Upper lobe of right lung (tissue), 1 donor: ENCODE results near the gene CMKLR1. TPM values are rescaled to one million over a fixed set of nuclear protein-coding genes. Genes with fewer than 3 reads are reported as not detected.

Source experiments
- ATAC-seq: fragments of 200-7000 bp; cut with Tn5 transposase; one replicate; pipeline ENCODE4 v1.9.1; 2020; ENCODE audit warnings: mild to moderate bottlenecking, moderate library complexity
- DNase-seq: peaks from one replicate; pipeline ENCODE4 v3.0.0-alpha.2; 2020
- H3K27ac ChIP-seq: fragments of 200-600 bp; one replicate; pipeline ENCODE4 v1.8.0; 2022
- H3K27me3 ChIP-seq: fragments of 200-600 bp; one replicate; pipeline ENCODE4 v1.8.0; 2022; ENCODE audit warnings: mild to moderate bottlenecking
- H3K36me3 ChIP-seq: fragments of 200-600 bp; one replicate; pipeline ENCODE4 v1.8.0; 2022
- H3K4me1 ChIP-seq: fragments of 200-600 bp; one replicate; pipeline ENCODE4 v1.8.0; 2022
- H3K4me3 ChIP-seq: fragments of 200-600 bp; one replicate; pipeline ENCODE4 v1.8.0; 2022; ENCODE audit warnings: mild to moderate bottlenecking
- H3K9me3 ChIP-seq: fragments of 200-600 bp; one replicate; pipeline ENCODE4 v1.8.0; 2022
- CTCF ChIP-seq: fragments of 200-600 bp; IDR thresholded peaks from one replicate; pipeline ENCODE4 v1.8.0; 2022; ENCODE audit warnings: antibody characterized with exemption
- intact Hi-C: fragments of 100-400 bp; cut with DNase I; formaldehyde crosslinking; loops from one replicate; pipeline ENCODE4 v1.11.0; 2022
- long read RNA-seq: library from polyadenylated mRNA; unstranded; transcript quantifications from one replicate; pipeline ENCODE4 v2.0.0, GENCODE V29; 2021
- total RNA-seq: library from RNA; stranded (reverse); fragmentation: NEBNext Ultra II Directional; extraction: Animal tissue kit (Norgen Biotek cat#: 25700); gene quantifications from one replicate; pipeline ENCODE4 v1.2.1, GENCODE V29; 2021
- donor health status: DM: no; HTN: yes; CAD: no; lungs with severe emphysema.

Gene CMKLR1
- 29.1 TPM for total RNA-seq
- long read RNA-seq, full-length matches to known transcripts = 21 of 28 reads
- long read RNA-seq, partial matches to known transcripts = 3 of 28 reads
- long read RNA-seq, other reads (novel, unspliced or antisense) = 4 of 28 reads

GRCh38 chr12:108338915-108339657 lies at the start of gene CMKLR1:
TSS of gene CMKLR1 (minus strand) at chr12:108339311. CDS start at chr12:108293591, 45,720 bp downstream.
- intact Hi-C loops = no loop called here
- Histone ChIP-seq H3K4me3 (peak within 1 kb of the TSS; percentile 56), H3K27ac (peak within 1 kb of the TSS; percentile 70), H3K36me3 (no peaks in the 10 kb centered on the region), H3K9me3 (no peaks in the 10 kb centered on the region), H3K27me3 (no peaks in the 10 kb centered on the region), H3K4me1 (peaks cover 30% of the 10 kb centered on the region)
- DNase-seq = peak; percentile 74
- TF ChIP-seq CTCF = no peak
- ATAC-seq = peak; percentile 64

- Histone ChIP-seq H3K27ac (no peak overlapping the region), H3K4me1 (no peaks in the 10 kb centered on the region), H3K27me3 (no peaks in the 10 kb centered on the region), H3K9me3 (peaks cover 5% of the 10 kb centered on the region), H3K36me3 (no peaks in the 10 kb centered on the region), H3K4me3 (no peak overlapping the region)
- no peak for DNase-seq
- TF ChIP-seq CTCF = no peak
- no peak for ATAC-seq
- intact Hi-C loops = no loop called here
Observed at GRCh38 chr12:108387771-108388170, 48.7 kb upstream of the CMKLR1 start.

- Histone ChIP-seq H3K27ac (no peak overlapping the region), H3K4me3 (no peak overlapping the region)
Observed at GRCh38 chr12:108386709-108387360, 47.7 kb upstream of the CMKLR1 start.

GRCh38 chr12:108382437-108382801 lies 43.3 kb upstream of the CMKLR1 start:
- no peaks in the 10 kb centered on the region for H3K27me3 ChIP-seq
- intact Hi-C loops = no loop called here
- peaks cover 5% of the 10 kb centered on the region for H3K9me3 ChIP-seq
- H3K4me1 ChIP-seq = no peaks in the 10 kb centered on the region
- DNase-seq (no peak), ATAC-seq (no peak)
- H3K27ac ChIP-seq = no peak overlapping the region
- no peak overlapping the region for H3K4me3 ChIP-seq
- no peaks in the 10 kb centered on the region for H3K36me3 ChIP-seq
- no peak for TF ChIP-seq CTCF

More at GRCh38 chr12:108386709-108387360, 47.7 kb upstream of the CMKLR1 start:
- Histone ChIP-seq H3K36me3 (no peaks in the 10 kb centered on the region), H3K9me3 (peaks cover 5% of the 10 kb centered on the region), H3K4me1 (no peaks in the 10 kb centered on the region), H3K27me3 (no peaks in the 10 kb centered on the region)
- TF ChIP-seq CTCF = no peak
- DNase-seq (no peak), ATAC-seq (no peak)
- intact Hi-C loops = no loop called here

GRCh38 chr12:108381787-108382436 lies 42.8 kb upstream of the CMKLR1 start:
- DNase-seq = no peak
- H3K36me3 ChIP-seq = no peaks in the 10 kb centered on the region

More at GRCh38 chr12:108381787-108382436, 42.8 kb upstream of the CMKLR1 start:
- no peak for TF ChIP-seq CTCF
- no peak for ATAC-seq
- Histone ChIP-seq H3K27ac (no peak overlapping the region), H3K27me3 (no peaks in the 10 kb centered on the region), H3K9me3 (peaks cover 5% of the 10 kb centered on the region), H3K4me3 (no peak overlapping the region), H3K4me1 (no peaks in the 10 kb centered on the region)
- intact Hi-C loops = no loop called here
